IPS-15b (cell line): ENCODE measurements around the gene LVRN.
"Not testable (repeated sequence)": the region's sequence is repeated elsewhere in the genome, so short reads cannot be mapped to it uniquely, and the experiment has no call there.

Experiments
- H3K27me3 ChIP-seq: one replicate; pipeline ENCODE4 v1.6.1; 2013; ENCODE audit warnings: low read length; ENCODE audit not compliant: control insufficient read depth, insufficient read depth
- H3K36me3 ChIP-seq: one replicate; pipeline ENCODE4 v1.6.1; 2013; ENCODE audit warnings: low read length; ENCODE audit not compliant: control insufficient read depth, insufficient read depth
- H3K4me1 ChIP-seq: one replicate; pipeline ENCODE4 v1.6.1; 2013; ENCODE audit warnings: mild to moderate bottlenecking, low read length; ENCODE audit not compliant: control insufficient read depth, insufficient read depth
- H3K4me3 ChIP-seq: one replicate; pipeline ENCODE4 v1.5.1; 2013; ENCODE audit warnings: low read depth, low read length
- H3K9ac ChIP-seq: one replicate; pipeline ENCODE4 v1.6.1; 2013; ENCODE audit warnings: low read depth, mild to moderate bottlenecking, low read length
- H3K9me3 ChIP-seq: one replicate; pipeline ENCODE4 v1.6.1; 2013; ENCODE audit warnings: mild to moderate bottlenecking, low read length; ENCODE audit not compliant: control insufficient read depth, insufficient read depth

The LVRN gene

GRCh38 chr5:115962239-115962564, at the start of gene LVRN:
LVRN (plus strand) TSS chr5:115962475; CDS start chr5:115962618, 143 bp downstream.
- Histone ChIP-seq H3K27me3 (peaks cover 56% of the 10 kb centered on the region), H3K9me3 (no peaks in the 10 kb centered on the region), H3K36me3 (no peaks in the 10 kb centered on the region), H3K9ac (no peak within 1 kb of the TSS), H3K4me1 (no peaks in the 10 kb centered on the region), H3K4me3 (peak within 1 kb of the TSS; percentile 58)

- not testable (repeated sequence) for H3K4me1 ChIP-seq, H3K36me3 ChIP-seq, H3K9me3 ChIP-seq, H3K9ac ChIP-seq, H3K27me3 ChIP-seq, H3K4me3 ChIP-seq
These were observed 48.5 kb upstream of the LVRN start for GRCh38 chr5:115913623-115914400.

GRCh38 chr5:115920171-115920725, 42.0 kb upstream of the LVRN start:
- Histone ChIP-seq H3K4me1 (no peaks in the 10 kb centered on the region), H3K27me3 (no peaks in the 10 kb centered on the region), H3K9me3 (no peaks in the 10 kb centered on the region), H3K36me3 (no peaks in the 10 kb centered on the region), H3K4me3 (no peak overlapping the region), H3K9ac (no peak overlapping the region)

GRCh38 chr5:115928578-115929407, 33.5 kb upstream of the LVRN start:
- not testable (repeated sequence) for H3K36me3 ChIP-seq, H3K9ac ChIP-seq, H3K4me1 ChIP-seq, H3K27me3 ChIP-seq, H3K9me3 ChIP-seq, H3K4me3 ChIP-seq

GRCh38 chr5:115930171-115930570, 32.1 kb upstream of the LVRN start:
- not testable (repeated sequence) for H3K4me1 ChIP-seq, H3K4me3 ChIP-seq, H3K9me3 ChIP-seq, H3K36me3 ChIP-seq, H3K27me3 ChIP-seq, H3K9ac ChIP-seq

- H3K27me3 ChIP-seq: no peaks in the 10 kb centered on the region
- H3K9ac ChIP-seq: no peak overlapping the region
- H3K4me3 ChIP-seq: no peak overlapping the region
- H3K36me3 ChIP-seq: no peaks in the 10 kb centered on the region
- no peaks in the 10 kb centered on the region for H3K4me1 ChIP-seq
- no peaks in the 10 kb centered on the region for H3K9me3 ChIP-seq
These were observed 31.5 kb upstream of the LVRN start for GRCh38 chr5:115930630-115931337.

- Histone ChIP-seq H3K36me3 (no peaks in the 10 kb centered on the region), H3K27me3 (no peaks in the 10 kb centered on the region), H3K4me1 (no peaks in the 10 kb centered on the region), H3K9ac (no peak overlapping the region), H3K4me3 (no peak overlapping the region), H3K9me3 (no peaks in the 10 kb centered on the region)
These were observed 29.3 kb upstream of the LVRN start for GRCh38 chr5:115932991-115933390.

- H3K4me1 ChIP-seq: peaks cover 6% of the 10 kb centered on the region
- H3K9me3 ChIP-seq: no peaks in the 10 kb centered on the region
- no peaks in the 10 kb centered on the region for H3K36me3 ChIP-seq
- no peaks in the 10 kb centered on the region for H3K27me3 ChIP-seq
- no peak overlapping the region for H3K9ac ChIP-seq
- H3K4me3 ChIP-seq: no peak overlapping the region
These were observed 27.8 kb upstream of the LVRN start for GRCh38 chr5:115934388-115934974.

GRCh38 chr5:115936031-115936430, 26.2 kb upstream of the LVRN start:
- no peak overlapping the region for H3K4me3 ChIP-seq
- H3K4me1 ChIP-seq: peaks cover 6% of the 10 kb centered on the region
- no peak overlapping the region for H3K9ac ChIP-seq
- no peaks in the 10 kb centered on the region for H3K9me3 ChIP-seq
- no peaks in the 10 kb centered on the region for H3K27me3 ChIP-seq
- H3K36me3 ChIP-seq: no peaks in the 10 kb centered on the region

GRCh38 chr5:115939059-115939458, 23.2 kb upstream of the LVRN start:
- Histone ChIP-seq H3K9me3 (no peaks in the 10 kb centered on the region), H3K9ac (no peak overlapping the region), H3K36me3 (no peaks in the 10 kb centered on the region), H3K27me3 (no peaks in the 10 kb centered on the region), H3K4me1 (peaks cover 6% of the 10 kb centered on the region), H3K4me3 (no peak overlapping the region)

GRCh38 chr5:115940080-115940810, 22.0 kb upstream of the LVRN start:
- Histone ChIP-seq H3K27me3 (no peaks in the 10 kb centered on the region), H3K9ac (no peak overlapping the region), H3K4me1 (peaks cover 6% of the 10 kb centered on the region), H3K4me3 (no peak overlapping the region), H3K36me3 (no peaks in the 10 kb centered on the region), H3K9me3 (no peaks in the 10 kb centered on the region)
